Measurements from ENCODE around the gene NR2F2.

Gene NR2F2

GRCh38 chr15:96331945-96332636 is 1.6 kb downstream of the NR2F2 start:
- DNase-seq (ENCODE audit: low read depth in 2 of 2), result no peak

GRCh38 chr15:96332637-96333121 is 2.2 kb downstream of the NR2F2 start:
- no peak for DNase-seq (ENCODE audit: low read depth in 2 of 2)

GRCh38 chr15:96333131-96334016 is 2.9 kb downstream of the NR2F2 start:
- DNase-seq (ENCODE audit: low read depth in 2 of 2), result no peak

- no peak for DNase-seq (ENCODE audit: low read depth in 2 of 2)
Observed at GRCh38 chr15:96334017-96334704, 3.7 kb downstream of the NR2F2 start.

- no peak for DNase-seq (ENCODE audit: low read depth in 2 of 2)
Observed at GRCh38 chr15:96334705-96335410, 4.4 kb downstream of the NR2F2 start.

- DNase-seq (ENCODE audit: low read depth in 2 of 2), result no peak
Observed at GRCh38 chr15:96335411-96336024, 5.0 kb downstream of the NR2F2 start.

- DNase-seq (ENCODE audit: low read depth in 2 of 2), result no peak
Observed at GRCh38 chr15:96336108-96336595, 5.7 kb downstream of the NR2F2 start.

GRCh38 chr15:96336596-96337364 is 6.3 kb downstream of the NR2F2 start:
- no peak for DNase-seq (ENCODE audit: low read depth in 2 of 2)

GRCh38 chr15:96337365-96338023 is 7.0 kb downstream of the NR2F2 start:
- no peak for DNase-seq (ENCODE audit: low read depth in 2 of 2)

- DNase-seq (ENCODE audit: low read depth in 2 of 2), result no peak
Observed at GRCh38 chr15:96338074-96338765, 7.7 kb downstream of the NR2F2 start.

GRCh38 chr15:96338766-96339618 is 8.5 kb downstream of the NR2F2 start:
- no peak for DNase-seq (ENCODE audit: low read depth in 2 of 2)

GRCh38 chr15:96339619-96340347 is 9.3 kb downstream of the NR2F2 start:
- DNase-seq (ENCODE audit: low read depth in 2 of 2), result no peak

- no peak for DNase-seq (ENCODE audit: low read depth in 2 of 2)
Observed at GRCh38 chr15:96340348-96340597, 9.8 kb downstream of the NR2F2 start.

- DNase-seq (ENCODE audit: low read depth in 2 of 2), result no peak
Observed at GRCh38 chr15:96340598-96341512, 10.4 kb downstream of the NR2F2 start.

- no peak for DNase-seq (ENCODE audit: low read depth in 2 of 2)
Observed at GRCh38 chr15:96341513-96342405, 11.3 kb downstream of the NR2F2 start.
